ENCODE results near the gene UNC13B.

UNC13B gene

GRCh38 chr9:35229779-35230143 is 68.0 kb downstream of the UNC13B start:
- TF ChIP-seq TEAD4 (IDR thresholded peaks at IDR 0.05) = no peak
- TF ChIP-seq RAD21 (IDR thresholded peaks at IDR 0.05; ENCODE audit: low read depth) = no peak

GRCh38 chr9:35232867-35233544 is 71.2 kb downstream of the UNC13B start:
- no peak for TF ChIP-seq USF1 (IDR thresholded peaks at IDR 0.05)
- TF ChIP-seq, protein P1, sequence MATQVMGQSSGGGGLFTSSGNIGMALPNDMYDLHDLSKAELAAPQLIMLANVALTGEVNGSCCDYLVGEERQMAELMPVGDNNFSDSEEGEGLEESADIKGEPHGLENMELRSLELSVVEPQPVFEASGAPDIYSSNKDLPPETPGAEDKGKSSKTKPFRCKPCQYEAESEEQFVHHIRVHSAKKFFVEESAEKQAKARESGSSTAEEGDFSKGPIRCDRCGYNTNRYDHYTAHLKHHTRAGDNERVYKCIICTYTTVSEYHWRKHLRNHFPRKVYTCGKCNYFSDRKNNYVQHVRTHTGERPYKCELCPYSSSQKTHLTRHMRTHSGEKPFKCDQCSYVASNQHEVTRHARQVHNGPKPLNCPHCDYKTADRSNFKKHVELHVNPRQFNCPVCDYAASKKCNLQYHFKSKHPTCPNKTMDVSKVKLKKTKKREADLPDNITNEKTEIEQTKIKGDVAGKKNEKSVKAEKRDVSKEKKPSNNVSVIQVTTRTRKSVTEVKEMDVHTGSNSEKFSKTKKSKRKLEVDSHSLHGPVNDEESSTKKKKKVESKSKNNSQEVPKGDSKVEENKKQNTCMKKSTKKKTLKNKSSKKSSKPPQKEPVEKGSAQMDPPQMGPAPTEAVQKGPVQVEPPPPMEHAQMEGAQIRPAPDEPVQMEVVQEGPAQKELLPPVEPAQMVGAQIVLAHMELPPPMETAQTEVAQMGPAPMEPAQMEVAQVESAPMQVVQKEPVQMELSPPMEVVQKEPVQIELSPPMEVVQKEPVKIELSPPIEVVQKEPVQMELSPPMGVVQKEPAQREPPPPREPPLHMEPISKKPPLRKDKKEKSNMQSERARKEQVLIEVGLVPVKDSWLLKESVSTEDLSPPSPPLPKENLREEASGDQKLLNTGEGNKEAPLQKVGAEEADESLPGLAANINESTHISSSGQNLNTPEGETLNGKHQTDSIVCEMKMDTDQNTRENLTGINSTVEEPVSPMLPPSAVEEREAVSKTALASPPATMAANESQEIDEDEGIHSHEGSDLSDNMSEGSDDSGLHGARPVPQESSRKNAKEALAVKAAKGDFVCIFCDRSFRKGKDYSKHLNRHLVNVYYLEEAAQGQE (IDR thresholded peaks at IDR 0.05; ENCODE audit: low read depth) = no peak
- no peak for TF ChIP-seq TEAD4 (IDR thresholded peaks at IDR 0.05)
- TF ChIP-seq YY1 (IDR thresholded peaks at IDR 0.05; ENCODE audit: low read depth) = no peak
- no peak for TF ChIP-seq TCF12 (IDR thresholded peaks at IDR 0.05; ENCODE audit: low read depth)
- no peak for TF ChIP-seq MAX (IDR thresholded peaks at IDR 0.05)
- no peak for TF ChIP-seq EP300 (IDR thresholded peaks at IDR 0.05; ENCODE audit: borderline replicate concordance)
- no peak for TF ChIP-seq CREB1 (IDR thresholded peaks at IDR 0.05; ENCODE audit: low read depth)
- TF ChIP-seq TAF1 (IDR thresholded peaks at IDR 0.05; ENCODE audit: low read depth) = no peak
- TF ChIP-seq CEBPB (IDR thresholded peaks at IDR 0.05) = no peak
- no peak for TF ChIP-seq EGR1 (IDR thresholded peaks at IDR 0.05)

- no peak for TF ChIP-seq EP300 (IDR thresholded peaks at IDR 0.05; ENCODE audit: borderline replicate concordance)
- no peak for TF ChIP-seq CEBPB (IDR thresholded peaks at IDR 0.05)
- no peak for TF ChIP-seq MAX (IDR thresholded peaks at IDR 0.05)
- TF ChIP-seq RAD21 (IDR thresholded peaks at IDR 0.05; ENCODE audit: low read depth) = no peak
- no peak for TF ChIP-seq FOXM1 (IDR thresholded peaks at IDR 0.05; ENCODE audit: borderline replicate concordance, low read depth)
- TF ChIP-seq CREB1 (IDR thresholded peaks at IDR 0.05; ENCODE audit: low read depth) = no peak
- no peak for TF ChIP-seq USF1 (IDR thresholded peaks at IDR 0.05)
- TF ChIP-seq TEAD4 (IDR thresholded peaks at IDR 0.05) = no peak
- no peak for TF ChIP-seq ZBTB7A (IDR thresholded peaks at IDR 0.05; ENCODE audit: low read depth)
- no peak for TF ChIP-seq TCF12 (IDR thresholded peaks at IDR 0.05; ENCODE audit: low read depth)
- TF ChIP-seq, protein P1 (IDR thresholded peaks at IDR 0.05; ENCODE audit: low read depth) = no peak
- TF ChIP-seq EGR1 (IDR thresholded peaks at IDR 0.05) = no peak
- TF ChIP-seq TAF1 (IDR thresholded peaks at IDR 0.05; ENCODE audit: low read depth) = no peak
- TF ChIP-seq NFIC (IDR thresholded peaks at IDR 0.05) = no peak
- no peak for TF ChIP-seq YY1 (IDR thresholded peaks at IDR 0.05; ENCODE audit: low read depth)
Measured at GRCh38 chr9:35236692-35237091, 74.9 kb downstream of the UNC13B start.

DNA sequence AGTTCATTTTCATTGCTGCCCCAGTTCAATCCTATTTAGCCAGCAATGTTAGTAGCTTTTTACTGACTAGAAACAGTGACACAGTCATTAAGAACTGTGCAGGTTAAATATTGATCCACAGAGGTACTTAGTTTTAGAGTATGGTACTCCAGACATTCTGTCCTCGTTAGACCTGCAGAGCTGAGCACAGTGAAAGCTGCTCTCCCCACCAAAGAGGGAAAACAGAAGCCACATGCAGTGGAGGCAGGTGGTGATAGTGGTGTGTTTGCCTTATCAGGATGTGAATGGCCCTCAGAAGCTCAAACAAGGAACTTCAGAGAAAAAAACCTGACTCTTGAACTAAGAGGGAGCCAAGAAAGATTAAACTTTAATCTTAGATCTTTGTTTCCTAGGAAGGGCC is 75.5 kb downstream of the UNC13B start:
- TF ChIP-seq USF1 (IDR thresholded peaks at IDR 0.05) (no peak), CEBPB (IDR thresholded peaks at IDR 0.05) (no peak), NFIC (IDR thresholded peaks at IDR 0.05) (no peak)
- TF ChIP-seq, protein P1 (IDR thresholded peaks at IDR 0.05; ENCODE audit: low read depth) = no peak

DNA sequence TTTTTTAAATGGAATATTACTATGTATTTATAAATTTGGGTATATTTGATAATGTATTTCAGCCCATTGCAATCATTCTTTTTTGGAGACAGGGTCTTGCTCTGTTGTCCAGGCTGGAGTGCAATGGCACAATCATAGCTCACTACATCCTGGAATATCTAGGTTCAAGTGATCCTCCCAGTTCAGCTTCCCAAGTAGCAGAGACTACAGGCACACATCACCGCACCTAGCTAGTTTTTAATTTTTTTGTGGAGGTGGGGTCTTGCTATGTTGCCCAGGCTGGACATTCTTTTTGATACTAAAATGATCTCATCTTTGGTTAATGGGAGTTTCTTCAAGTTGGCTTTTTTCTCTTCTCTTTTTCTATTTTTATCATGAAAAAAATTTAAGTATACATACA is 91.3 kb downstream of the UNC13B start:
- TF ChIP-seq ZBTB7A (IDR thresholded peaks at IDR 0.05; ENCODE audit: low read depth) = no peak
- no peak for TF ChIP-seq EGR1 (IDR thresholded peaks at IDR 0.05)
- TF ChIP-seq, protein P1 (IDR thresholded peaks at IDR 0.05; ENCODE audit: low read depth) = no peak
- no peak for TF ChIP-seq TAF1 (IDR thresholded peaks at IDR 0.05; ENCODE audit: low read depth)
- no peak for TF ChIP-seq MAX (IDR thresholded peaks at IDR 0.05)
- TF ChIP-seq NFIC (IDR thresholded peaks at IDR 0.05) = no peak
- no peak for TF ChIP-seq RAD21 (IDR thresholded peaks at IDR 0.05; ENCODE audit: low read depth)
- TF ChIP-seq YY1 (IDR thresholded peaks at IDR 0.05; ENCODE audit: low read depth) = no peak
- TF ChIP-seq FOXM1 (IDR thresholded peaks at IDR 0.05; ENCODE audit: borderline replicate concordance, low read depth) = no peak
- no peak for TF ChIP-seq USF1 (IDR thresholded peaks at IDR 0.05)
- no peak for TF ChIP-seq TCF12 (IDR thresholded peaks at IDR 0.05; ENCODE audit: low read depth)
- no peak for TF ChIP-seq EP300 (IDR thresholded peaks at IDR 0.05; ENCODE audit: borderline replicate concordance)
- no peak for TF ChIP-seq TEAD4 (IDR thresholded peaks at IDR 0.05)
- TF ChIP-seq CREB1 (IDR thresholded peaks at IDR 0.05; ENCODE audit: low read depth) = no peak
- no peak for TF ChIP-seq CEBPB (IDR thresholded peaks at IDR 0.05)
